ENCODE measurements around the gene BRCC3. TPM values are rescaled to one million over a fixed set of nuclear protein-coding genes. Genes with fewer than 3 reads are reported as not detected.

BRCC3 gene
- total RNA-seq: 10 to 100 TPM; 37.9 to 42.0 TPM
- long read RNA-seq, transcript BRCC3-208 (10 exons, 2,694 nt): major isoform, 61 of 115 reads
- long read RNA-seq, partial matches to known transcripts: 7 of 115 reads
- long read RNA-seq, other reads (novel, unspliced or antisense): 43 of 115 reads

- peak; percentile 81 for DNase-seq
- intact Hi-C loops (cut with DNase I, micrococcal nuclease): no loop called here
- peak; percentile 87 for ATAC-seq
Measured at GRCh38 chrX:155070975-155071693, at the start of gene BRCC3, which contains the start of the genes CMC4 and MTCP1. TSS of gene BRCC3 (plus strand) at chrX:155071508. CDS start at chrX:155071528, 20 bp downstream. TSS of gene CMC4 (minus strand) at chrX:155071136. CDS start at chrX:155064023, 7,113 bp downstream. TSS of gene MTCP1 (minus strand) at chrX:155071136. CDS start at chrX:155066010, 5,126 bp downstream.

DNA sequence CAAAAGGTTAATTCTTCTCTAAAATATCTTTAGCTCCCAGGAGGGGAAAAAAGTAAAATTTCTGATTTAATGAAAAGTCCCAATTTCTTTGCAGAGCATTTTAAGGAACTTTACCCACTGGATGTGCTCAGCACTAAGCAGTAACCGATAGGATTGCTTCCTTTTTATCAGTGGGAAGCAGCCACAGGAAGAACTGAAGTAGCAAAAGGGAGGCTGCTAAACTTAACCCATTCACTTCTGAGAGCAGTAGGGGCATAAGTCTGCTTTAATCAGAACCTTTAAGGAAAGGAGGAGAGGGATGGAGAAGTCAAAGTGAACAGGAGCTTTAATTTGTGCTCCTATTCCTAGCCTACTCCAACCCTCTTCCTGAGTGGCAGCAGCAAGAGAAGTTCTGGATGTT, 48.7 kb upstream of the BRCC3 start, which contains the start of gene F8:
TSS of gene F8 (minus strand) at position 139 of the 400 bp plus-strand sequence. CDS start 171 bp downstream, outside the sequence.
- no peak for DNase-seq
- intact Hi-C loops (cut with DNase I, micrococcal nuclease): no loop called here
- no peak for ATAC-seq

DNA sequence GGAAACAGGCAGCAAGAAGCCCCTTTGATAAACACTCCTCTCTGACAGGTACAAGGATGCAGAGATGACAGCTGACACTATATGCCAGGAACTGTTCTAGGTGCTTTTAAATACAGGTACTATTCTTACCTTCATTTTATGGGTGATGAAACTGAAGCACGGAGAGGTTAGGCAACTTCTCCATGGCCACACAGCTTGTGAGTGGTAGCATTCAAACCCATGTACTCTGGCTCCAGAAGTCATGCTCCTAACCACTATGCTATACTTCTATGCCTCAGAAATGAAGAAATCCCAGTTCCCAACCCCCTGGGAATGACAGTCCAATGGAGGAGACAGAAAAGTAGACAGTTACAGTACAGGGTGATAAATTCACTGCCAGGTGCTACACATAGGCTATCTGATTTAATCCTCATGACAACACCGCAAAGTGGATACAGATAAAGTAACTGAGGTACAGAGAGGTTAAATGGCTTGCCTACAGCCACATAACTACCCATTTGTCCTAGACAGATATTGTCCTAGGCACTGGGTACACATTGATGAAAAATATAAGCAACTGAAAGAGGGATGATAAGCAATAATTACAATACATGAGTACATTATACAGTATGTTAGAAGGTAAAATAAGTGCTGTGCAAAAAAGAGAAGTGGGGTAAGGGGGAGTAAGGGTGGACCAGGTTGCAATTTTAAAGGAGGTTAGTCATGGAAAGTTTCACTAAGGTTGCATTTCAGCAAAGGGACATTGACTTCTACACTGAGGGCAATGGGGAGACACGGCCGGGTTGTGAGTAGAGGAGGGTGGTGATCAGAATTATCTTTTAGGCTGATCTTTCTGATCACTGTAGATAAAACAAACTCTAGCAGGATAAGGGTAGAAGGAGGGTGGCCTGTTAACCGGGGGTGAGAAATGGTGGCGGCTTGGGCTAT, 47.1 kb upstream of the BRCC3 start:
- ATAC-seq (no peak), DNase-seq (no peak)
- intact Hi-C loops (cut with DNase I, micrococcal nuclease): no loop called here

DNA sequence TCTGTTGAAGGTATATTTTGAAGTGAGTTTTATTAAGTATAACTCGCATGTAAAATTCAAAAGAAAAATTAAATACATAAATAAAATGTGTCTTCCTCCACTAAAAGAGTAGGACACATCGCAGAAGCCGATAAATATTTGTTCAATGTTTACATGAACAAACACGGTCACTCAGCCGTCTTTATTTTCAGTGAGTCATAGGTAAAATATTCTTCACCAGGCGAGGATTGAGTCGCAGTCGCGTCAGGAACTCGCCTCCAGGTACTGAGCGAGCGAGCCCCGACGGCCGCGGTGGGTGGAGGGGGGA, 44.9 kb upstream of the BRCC3 start:
- intact Hi-C loops (cut with DNase I, micrococcal nuclease): no loop called here
- ATAC-seq: no peak
- no peak for DNase-seq

DNA sequence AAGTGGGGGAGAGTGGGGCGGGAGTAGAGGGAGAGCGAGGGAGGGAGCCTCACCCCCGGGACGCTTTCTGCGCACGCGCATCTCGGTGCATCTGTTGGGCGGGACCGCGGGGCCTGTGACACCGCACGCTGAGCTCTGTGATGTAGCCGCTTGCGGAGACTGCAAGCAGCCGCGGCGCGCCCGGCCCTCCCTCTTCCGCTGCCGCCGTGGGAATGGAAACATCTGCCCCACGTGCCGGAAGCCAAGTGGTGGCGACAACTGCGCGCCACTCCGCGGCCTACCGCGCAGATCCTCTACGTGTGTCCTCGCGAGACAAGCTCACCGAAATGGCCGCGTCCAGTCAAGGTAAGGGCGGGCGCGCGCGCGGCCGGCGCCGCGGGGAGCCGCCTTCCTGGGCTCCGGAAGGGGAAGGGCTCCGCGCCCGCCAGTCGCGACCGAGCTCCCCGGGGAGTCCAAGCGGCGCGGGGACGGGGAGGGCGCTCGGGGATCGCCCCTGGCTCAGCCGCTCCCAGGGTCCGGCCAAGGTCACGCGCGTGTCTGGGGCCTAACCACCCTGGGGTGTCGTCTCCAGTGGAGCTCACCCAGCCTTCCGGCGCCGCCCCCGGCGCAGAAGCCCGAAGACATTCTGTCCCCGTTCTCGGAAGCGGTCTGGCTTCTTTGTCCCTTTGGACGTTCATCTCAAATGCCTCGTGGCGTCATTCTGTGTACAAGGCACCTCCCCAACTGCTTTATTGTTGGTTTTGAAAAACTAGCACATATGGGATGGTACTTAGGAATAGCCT, 44.4 kb upstream of the BRCC3 start, which contains the start of gene FUNDC2:
TSS of gene FUNDC2 (plus strand) at position 118 of the 782 bp plus-strand sequence. CDS start at position 213, 95 bp downstream.
- intact Hi-C loops (cut with DNase I, micrococcal nuclease): no loop called here

GRCh38 chrX:155027509-155028066, 43.7 kb upstream of the BRCC3 start:
- DNase-seq (no peak), ATAC-seq (peak; percentile 15)
- intact Hi-C loops (cut with DNase I, micrococcal nuclease): no loop called here

More for the DNA sequence above, 44.4 kb upstream of the BRCC3 start, which contains the start of gene FUNDC2:
- DNase-seq (peak; percentile 92 to 95), ATAC-seq (peak; percentile 89)

- no peak for ATAC-seq
- intact Hi-C loops (cut with DNase I, micrococcal nuclease): no loop called here
- DNase-seq: no peak
Measured at GRCh38 chrX:155028129-155028528, 43.2 kb upstream of the BRCC3 start.

GRCh38 chrX:155028877-155029291, 42.4 kb upstream of the BRCC3 start:
- DNase-seq (no peak), ATAC-seq (no peak)
- intact Hi-C loops (cut with DNase I, micrococcal nuclease): no loop called here

DNA sequence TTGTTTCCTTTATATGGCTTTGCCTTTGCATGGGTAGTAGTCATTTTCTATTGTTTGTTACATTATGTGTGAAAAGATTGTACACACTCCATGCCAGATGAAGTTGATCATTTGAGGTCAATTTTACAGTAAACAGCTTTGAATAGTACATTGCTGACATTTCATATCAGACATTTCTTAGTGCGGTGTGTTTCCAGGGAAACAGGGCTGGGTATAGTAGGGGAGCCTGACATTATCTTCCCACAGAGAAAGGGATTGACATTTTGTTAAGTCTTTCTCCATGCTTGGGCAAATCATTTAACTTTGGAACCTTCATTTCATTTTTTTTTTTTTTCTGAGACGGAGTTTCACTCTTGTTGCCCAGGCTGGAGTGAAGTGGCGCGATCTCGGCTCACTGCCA, 39.7 kb upstream of the BRCC3 start:
- ATAC-seq (no peak), DNase-seq (no peak)
- intact Hi-C loops (cut with DNase I, micrococcal nuclease): no loop called here

DNA sequence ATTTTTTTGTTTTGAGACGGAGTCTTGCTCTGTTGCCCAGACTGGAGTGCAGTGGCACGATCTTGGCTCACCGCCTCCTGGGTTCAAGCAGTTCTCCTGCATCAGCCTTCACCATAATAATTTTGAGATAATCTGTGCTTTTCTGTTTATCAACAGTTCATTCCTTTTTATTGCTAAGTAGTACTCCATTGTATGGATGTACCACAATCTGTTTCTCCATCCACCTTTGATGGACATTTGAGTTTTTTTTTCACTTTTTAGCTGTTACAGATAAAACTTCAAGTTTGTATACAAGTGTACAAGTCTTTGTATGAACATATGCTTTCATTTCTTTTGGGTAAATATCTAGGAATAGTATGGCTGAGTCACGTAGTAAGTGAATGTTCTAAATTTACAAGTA, 35.6 kb upstream of the BRCC3 start:
- DNase-seq: no peak
- no peak for ATAC-seq
- intact Hi-C loops (cut with DNase I, micrococcal nuclease): no loop called here

DNA sequence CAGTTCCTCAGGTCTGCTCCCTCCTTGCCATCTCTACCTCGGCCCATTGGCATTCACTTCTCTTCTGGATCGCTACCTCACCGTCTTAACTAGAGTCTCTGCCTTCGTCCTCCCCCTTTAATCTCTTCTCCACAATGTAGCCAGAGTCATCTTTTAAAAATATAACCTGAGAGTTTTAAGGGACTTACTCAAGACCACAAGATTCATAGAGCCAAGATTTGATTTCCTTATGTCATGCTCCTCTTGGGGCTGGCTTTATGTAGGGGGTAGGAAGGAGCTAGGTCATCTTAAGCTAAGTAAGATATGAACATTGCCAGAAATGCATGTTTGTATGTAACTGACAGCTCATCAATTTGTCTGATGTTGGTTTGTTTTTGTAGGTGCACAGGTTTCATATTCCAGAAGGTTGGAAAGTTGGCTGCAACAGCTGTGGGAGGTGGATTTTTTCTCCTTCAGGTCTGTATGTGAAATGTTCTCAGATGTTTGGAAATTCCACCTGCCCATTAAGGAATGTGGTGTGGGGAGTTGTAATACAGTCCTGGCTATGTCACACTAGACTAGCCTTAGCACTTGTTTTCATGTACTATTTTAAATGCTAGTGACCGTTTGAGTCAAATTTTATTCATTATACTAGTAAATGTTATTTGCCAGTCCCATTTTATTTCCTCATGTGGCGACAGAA, 25.0 kb upstream of the BRCC3 start:
- intact Hi-C loops (cut with DNase I, micrococcal nuclease): no loop called here
- no peak for ATAC-seq
- DNase-seq: no peak

DNA sequence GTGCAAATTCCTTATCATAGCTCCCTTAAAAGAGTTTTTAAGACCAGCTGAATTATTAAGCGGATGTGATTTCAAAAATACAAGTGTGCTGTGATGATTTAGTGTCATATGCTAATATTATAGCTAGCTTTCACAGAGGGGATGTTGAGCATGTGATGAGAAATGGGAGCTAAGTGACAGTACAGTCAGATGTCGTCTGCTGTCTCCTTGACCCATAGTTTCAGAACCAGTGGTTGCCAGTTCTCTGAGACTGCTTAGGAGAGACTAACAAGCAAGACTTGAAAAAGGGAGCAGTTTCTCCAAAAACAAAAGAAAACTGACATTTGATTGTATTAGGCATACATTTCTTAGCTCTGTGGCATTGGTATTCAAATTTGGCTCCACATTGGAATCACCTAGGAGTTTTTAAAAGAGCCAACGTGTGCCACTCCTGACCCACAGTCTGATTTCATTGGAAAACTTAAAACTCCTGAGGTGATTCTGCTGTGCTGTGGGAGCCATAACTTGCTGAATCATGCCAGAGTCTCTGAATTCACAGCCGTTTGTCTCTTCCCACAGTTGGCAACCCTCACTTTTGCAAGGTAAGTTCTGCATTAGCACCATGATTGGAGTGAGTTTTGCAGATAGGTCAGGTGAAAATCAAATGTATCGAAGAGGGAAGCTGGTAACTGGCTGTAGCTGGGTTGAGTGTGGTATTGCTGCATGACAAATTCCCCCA, 24.3 kb upstream of the BRCC3 start:
- no peak for ATAC-seq
- no peak for DNase-seq
- intact Hi-C loops (cut with DNase I, micrococcal nuclease): no loop called here

DNA sequence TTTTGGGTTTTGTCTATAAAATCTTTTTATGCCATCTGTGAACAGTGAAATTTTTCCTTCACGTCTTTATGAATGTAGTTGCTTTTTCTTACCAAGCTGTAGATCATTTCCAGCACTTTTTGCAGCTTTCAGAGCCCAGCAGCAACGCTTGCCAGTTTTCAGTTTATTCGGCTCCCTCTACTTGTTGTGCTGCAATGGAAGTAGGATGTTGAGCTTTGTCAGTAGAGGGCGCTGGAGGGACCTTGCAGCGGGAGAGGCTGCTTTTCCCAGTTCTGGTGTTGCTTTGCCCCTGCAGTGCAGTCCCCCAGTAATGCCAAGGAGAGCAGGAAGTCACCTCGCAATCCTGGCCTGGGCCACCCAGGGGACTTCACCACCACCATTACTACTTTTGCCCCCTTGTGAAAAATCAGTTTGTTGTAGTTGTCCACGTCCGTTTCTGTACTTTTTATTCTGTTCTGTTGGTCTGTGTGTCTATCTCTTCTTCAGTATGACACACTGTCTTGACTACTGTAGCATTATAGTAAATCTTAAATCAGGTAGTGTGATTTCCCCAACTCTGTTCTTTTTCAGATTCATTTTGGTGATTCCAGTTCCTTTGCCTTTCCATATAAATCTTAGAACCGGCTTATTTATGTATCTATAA, 22.2 kb upstream of the BRCC3 start:
- DNase-seq: peak; percentile 46 to 47
- ATAC-seq: peak; percentile 73
- intact Hi-C loops (cut with DNase I, micrococcal nuclease): no loop called here

DNA sequence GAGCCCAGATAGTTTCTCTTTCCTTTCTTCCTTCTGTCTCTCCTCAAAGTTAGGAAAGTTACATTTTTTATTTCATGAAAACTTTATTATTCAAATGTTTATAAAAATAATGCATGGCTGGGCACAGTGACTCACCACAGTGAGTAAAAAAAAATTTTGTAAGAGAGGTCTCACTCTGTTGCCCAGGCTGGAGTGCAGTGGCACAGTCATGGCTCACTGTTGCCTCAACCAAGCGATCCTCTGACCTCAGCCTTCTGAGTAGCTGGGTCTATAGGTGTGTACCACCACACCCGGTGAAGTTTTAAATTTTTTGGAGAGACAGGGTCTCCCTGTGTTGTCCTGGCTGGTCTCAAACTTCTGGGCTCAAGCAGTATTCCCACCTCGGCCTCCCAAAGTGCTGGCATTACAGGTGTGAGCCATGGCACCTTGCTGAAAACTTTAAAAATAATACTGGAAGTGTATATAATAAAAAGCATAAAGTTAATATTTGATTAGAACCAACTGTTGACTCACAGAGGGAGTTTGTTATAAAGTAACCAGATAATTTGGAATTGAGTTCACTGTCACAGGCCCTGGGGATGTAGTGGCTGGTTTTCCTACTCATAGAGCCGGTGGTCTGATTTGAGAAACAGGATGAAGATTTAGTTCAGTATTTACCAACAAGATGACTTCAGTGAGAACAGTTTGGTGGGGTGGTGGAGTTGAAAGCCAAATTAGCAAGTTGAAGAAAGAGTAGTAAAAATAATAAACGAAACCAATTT, 18.4 kb upstream of the BRCC3 start:
- intact Hi-C loops (cut with DNase I, micrococcal nuclease): no loop called here
- DNase-seq (no peak), ATAC-seq (peak; percentile 44)

DNA sequence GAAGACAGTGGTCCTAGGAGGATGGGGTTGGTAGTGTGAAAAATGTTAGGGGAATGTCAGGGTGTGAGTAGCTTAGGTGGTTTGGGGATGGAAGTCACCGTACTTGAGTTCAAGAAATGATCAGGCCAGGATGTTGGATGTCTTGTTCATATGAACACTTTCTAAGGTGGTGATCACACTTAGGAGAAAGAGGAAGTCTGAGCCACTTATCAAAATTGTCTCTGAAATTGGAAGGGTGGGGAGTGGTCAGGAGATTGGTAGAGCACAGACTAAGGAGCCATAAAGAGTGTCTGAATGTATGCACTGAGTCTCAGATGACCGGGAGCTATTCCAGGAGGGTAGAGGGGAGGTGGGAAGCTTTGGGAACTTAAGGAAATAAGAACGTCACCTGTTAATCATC, 17.7 kb upstream of the BRCC3 start:
- intact Hi-C loops (cut with DNase I, micrococcal nuclease): no loop called here
- ATAC-seq (peak; percentile 24), DNase-seq (no peak)

- DNase-seq (no peak), ATAC-seq (no peak)
- intact Hi-C loops (cut with DNase I, micrococcal nuclease): no loop called here
Measured at GRCh38 chrX:155054255-155054654, 17.1 kb upstream of the BRCC3 start.

All from left colon (tissue), 2 donors.